GM18517 (cell line): ENCODE data around the gene NCR3LG1.

ENCODE experiments used
- ATAC-seq: cut with Tn5 transposase; IDR thresholded peaks from one replicate; pipeline ENCODE4 v1.9.1; 2021; ENCODE audit warnings: mild to moderate bottlenecking, moderate library complexity; ENCODE audit not compliant: unreplicated experiment

Gene NCR3LG1

GRCh38 chr11:17391493-17392355 lies 40.1 kb downstream of the NCR3LG1 start:
- ATAC-seq: no peak

- no peak for ATAC-seq
Measured at GRCh38 chr11:17392872-17393271, 41.3 kb downstream of the NCR3LG1 start.

- ATAC-seq: no peak
Measured at GRCh38 chr11:17393472-17393871, 41.9 kb downstream of the NCR3LG1 start.

- no peak for ATAC-seq
Measured at GRCh38 chr11:17394743-17395390, 43.3 kb downstream of the NCR3LG1 start.

- ATAC-seq: no peak
Measured at GRCh38 chr11:17395554-17395961, 44.0 kb downstream of the NCR3LG1 start.

GRCh38 chr11:17395978-17396377 lies 44.4 kb downstream of the NCR3LG1 start:
- no peak for ATAC-seq

DNA sequence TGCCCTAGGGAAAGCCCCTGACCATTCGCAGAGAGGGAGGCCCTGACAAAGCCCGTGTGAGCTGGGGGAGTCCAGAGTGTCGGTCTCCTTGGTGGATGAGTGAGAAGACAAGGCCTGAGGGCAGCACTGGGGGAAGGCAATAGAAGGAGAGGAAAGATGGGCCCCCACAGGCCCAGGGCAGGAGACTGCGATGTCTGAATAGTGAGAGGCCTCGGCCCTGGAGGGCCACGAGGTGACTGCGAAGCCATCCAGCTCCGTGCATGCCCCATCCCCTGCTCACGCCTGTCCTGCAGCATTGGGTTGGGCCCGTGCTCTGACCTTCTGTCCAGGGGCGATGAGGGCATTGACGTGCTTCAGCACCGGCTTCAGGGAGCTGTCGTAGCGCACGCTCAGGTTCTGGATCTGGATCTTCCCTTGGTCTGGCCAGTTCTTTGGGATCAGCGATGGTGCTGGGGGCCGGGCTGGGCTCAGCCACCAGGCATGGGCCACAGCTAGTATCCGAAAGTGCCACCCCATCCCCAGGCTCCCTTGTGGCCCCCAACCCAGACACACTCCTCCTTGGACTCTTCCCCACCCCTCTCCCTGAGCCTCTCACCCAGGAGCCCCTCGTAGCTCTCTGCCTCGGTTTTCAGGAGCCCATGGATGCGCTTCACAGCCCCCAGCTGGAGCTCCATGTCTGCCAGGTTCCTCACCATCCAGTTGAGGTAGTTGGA lies 45.2 kb downstream of the NCR3LG1 start:
- ATAC-seq: no peak

DNA sequence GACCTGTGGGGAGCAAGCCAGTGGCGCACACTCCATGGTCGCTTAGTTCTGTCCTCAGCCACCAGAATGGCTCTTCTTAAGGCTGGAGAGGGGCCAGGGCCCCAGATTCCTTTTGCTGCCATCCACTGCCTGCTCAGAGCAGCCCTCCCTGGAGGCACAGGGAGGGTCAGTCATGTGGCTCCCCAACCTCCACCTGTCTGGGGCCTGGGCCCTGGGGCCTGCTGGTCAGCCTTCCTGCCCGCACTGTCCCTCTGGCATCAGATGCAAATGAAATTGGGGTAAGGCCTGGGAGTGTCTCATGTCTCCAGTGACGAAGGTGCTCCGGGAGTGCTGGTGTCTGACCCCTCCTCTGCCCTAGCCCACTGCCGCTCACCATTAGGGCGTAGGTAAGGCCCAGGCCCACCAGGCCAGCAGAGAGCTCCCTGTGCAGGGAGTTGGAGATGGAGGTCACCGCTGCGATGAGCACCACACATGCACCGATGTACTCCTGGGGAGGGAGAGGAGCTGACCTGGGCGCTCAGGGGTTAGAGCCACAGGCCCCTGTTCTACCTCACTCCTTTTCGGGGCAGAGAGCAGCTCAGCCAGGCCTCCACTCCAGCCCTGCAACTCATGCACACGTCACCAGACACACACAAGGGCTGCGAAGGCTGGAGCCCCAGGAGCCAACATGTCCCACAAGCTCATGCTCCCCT lies 45.9 kb downstream of the NCR3LG1 start:
- no peak for ATAC-seq

- no peak for ATAC-seq
Measured at GRCh38 chr11:17399236-17399635, 47.6 kb downstream of the NCR3LG1 start.

DNA sequence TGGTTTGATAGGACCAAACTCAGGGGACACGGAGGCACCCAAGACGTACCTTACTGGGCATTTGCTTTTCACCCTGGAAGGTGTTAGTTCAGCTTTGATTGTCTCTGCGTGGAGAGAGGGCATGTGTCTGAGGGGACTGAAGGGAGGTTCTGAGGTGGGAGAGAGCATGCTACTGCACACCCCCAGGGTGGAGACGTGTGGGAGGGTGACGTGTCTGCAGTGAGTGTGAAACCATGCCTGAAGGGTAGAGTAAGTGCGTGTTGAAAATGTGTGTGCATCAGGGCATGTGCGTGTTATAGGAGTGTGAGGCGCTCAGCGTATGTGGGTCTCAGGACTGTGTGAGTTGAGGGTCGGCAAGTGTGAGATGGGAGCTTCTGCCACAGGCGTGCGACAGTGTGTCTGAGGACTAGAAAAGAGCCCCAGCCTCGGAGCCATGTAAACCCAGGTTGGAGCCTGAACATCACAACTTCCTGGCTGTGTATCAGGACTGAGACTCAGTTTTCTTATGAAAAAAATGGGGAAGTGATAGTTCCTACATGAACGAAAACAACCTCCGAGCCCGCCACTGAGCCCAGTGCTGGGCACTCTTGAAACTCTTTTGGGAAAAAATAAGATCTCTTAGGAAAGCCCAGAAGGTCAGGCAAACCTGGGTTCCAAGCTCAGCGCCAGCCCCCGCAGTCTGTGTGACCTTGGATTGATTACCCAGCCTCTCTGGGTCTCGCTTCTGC lies 48.6 kb downstream of the NCR3LG1 start:
- no peak for ATAC-seq

DNA sequence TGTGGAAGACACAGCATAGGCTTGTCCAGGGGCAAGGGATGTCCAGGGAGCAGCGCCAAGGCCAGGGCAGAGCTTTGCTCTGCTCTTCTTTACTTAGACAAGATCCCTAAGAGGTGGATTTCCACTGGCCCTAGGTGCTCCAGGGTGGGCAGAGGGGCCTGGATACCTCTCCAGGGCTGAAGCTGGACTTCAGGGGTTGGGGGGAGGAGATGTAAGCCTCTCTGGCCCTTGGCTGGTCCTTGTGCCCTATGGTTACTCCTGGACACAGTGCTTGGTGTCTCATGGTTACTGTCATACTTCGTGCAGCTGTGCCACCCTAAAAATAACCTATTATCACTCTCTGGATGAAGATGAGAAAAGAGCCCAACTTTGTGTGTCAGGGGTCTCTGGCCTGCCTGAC lies 49.7 kb downstream of the NCR3LG1 start:
- no peak for ATAC-seq

DNA sequence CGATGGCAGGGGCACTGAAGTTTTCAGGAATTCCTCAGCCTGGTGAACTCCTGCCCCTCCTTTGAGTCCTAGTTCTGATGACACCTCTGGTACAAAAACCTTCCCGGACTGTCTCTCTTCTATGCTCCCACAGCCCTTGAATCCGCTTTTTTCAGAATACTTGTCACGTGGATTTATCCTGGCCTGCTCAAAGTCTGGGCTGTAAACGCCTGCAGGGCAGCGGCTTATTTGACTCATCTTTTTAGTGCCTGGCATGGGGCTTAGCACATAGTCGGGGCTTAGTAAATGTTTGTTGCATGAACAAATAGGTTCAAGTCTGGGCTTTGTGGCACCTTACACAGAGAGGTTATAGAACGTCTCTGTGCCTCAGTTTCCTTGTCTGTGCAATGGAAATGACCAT lies 50.2 kb downstream of the NCR3LG1 start:
- ATAC-seq: no peak

DNA sequence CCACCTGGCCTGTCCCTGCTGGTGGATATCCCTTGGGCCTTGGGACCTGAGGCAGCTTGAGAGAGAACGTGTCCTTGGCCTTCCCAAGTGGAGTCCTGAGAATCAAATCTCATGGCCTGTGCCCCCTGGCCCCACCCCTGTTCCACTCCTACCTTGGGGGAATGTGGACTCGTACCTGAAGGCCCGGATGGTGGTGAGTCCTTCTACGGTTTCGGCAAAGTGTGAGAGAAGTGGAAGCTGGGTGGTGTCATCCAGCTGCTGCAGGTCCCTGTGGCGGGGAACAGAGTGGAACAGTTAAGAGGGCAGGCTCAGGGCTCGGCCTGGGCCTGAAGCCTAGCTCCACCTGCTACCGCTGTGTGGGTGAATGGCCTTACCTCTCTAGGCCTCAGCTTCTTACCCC lies 50.9 kb downstream of the NCR3LG1 start:
- ATAC-seq: no peak

- ATAC-seq: no peak
Measured at GRCh38 chr11:17403980-17404759, 52.6 kb downstream of the NCR3LG1 start.

GRCh38 chr11:17405232-17406005 lies 53.8 kb downstream of the NCR3LG1 start:
- no peak for ATAC-seq

GRCh38 chr11:17406082-17406817 lies 54.6 kb downstream of the NCR3LG1 start:
- ATAC-seq: no peak

DNA sequence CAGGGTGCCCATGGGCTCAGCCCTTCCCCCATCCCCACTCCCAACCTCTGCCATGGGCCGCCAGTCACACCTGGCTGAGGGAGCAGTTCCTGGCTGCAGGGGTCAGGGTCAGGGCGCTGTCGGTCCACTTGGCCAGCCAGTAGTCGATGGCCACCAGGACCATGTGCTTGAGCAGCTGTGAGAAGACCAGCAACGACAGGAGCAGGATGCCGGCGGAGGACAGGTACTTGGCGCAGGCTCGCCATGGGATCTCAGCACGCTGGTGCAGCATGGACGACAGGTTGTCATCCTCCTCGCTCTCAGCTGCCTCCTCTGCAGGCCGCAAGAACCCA lies 55.2 kb downstream of the NCR3LG1 start:
- ATAC-seq: no peak

GRCh38 chr11:17407575-17407974 lies 56.0 kb downstream of the NCR3LG1 start:
- no peak for ATAC-seq
